ENCODE results near the gene PODXL.
A peak's percentile ranks its signal among the peaks of the same experiment; 100 is the strongest.
"Not testable (repeated sequence)": the region's sequence is repeated elsewhere in the genome, so short reads cannot be mapped to it uniquely, and the experiment has no call there.

Gene PODXL

GRCh38 chr7:131507592-131508331, 48.7 kb downstream of the PODXL start:
- peak; percentile 91 for DNase-seq

GRCh38 chr7:131506597-131506996, 49.8 kb downstream of the PODXL start:
- DNase-seq = no peak

GRCh38 chr7:131505636-131506557, 50.5 kb downstream of the PODXL start:
- DNase-seq = no peak

GRCh38 chr7:131505037-131505620, 51.3 kb downstream of the PODXL start:
- not testable (repeated sequence) for DNase-seq

- DNase-seq = no peak
Measured at GRCh38 chr7:131504157-131504899, 52.1 kb downstream of the PODXL start.

- DNase-seq = no peak
Measured at GRCh38 chr7:131503639-131504038, 52.8 kb downstream of the PODXL start.

- no peak for DNase-seq
Measured at GRCh38 chr7:131502810-131503508, 53.5 kb downstream of the PODXL start.

- no peak for DNase-seq
Measured at GRCh38 chr7:131501930-131502685, 54.3 kb downstream of the PODXL start.

GRCh38 chr7:131501422-131501821, 55.0 kb downstream of the PODXL start:
- no peak for DNase-seq

GRCh38 chr7:131500357-131500756, 56.1 kb downstream of the PODXL start:
- DNase-seq = no peak

GRCh38 chr7:131499801-131500200, 56.6 kb downstream of the PODXL start:
- DNase-seq = no peak

GRCh38 chr7:131498237-131498885, 58.1 kb downstream of the PODXL start:
- no peak for DNase-seq

GRCh38 chr7:131497454-131497853, 59.0 kb downstream of the PODXL start:
- DNase-seq = no peak

GRCh38 chr7:131495669-131496498, 60.5 kb downstream of the PODXL start:
- DNase-seq = no peak

- no peak for DNase-seq
Measured at GRCh38 chr7:131494182-131494581, 62.2 kb downstream of the PODXL start.

GRCh38 chr7:131493581-131493980, 62.8 kb downstream of the PODXL start:
- DNase-seq = no peak

GRCh38 chr7:131493081-131493480, 63.3 kb downstream of the PODXL start:
- DNase-seq = no peak

GRCh38 chr7:131489881-131490280, 66.5 kb downstream of the PODXL start:
- DNase-seq = no peak

- DNase-seq = no peak
Measured at GRCh38 chr7:131489196-131489595, 67.2 kb downstream of the PODXL start.

GRCh38 chr7:131488361-131488760, 68.1 kb downstream of the PODXL start:
- DNase-seq = no peak

Measured in right forelimb (tissue), 1 donor.